Upper lobe of left lung (tissue), 6 donors: ENCODE measurements around the gene ENTPD5. TPM values are rescaled to one million over a fixed set of nuclear protein-coding genes. Genes with fewer than 3 reads are reported as not detected.
"Not testable (repeated sequence)": the region's sequence is repeated elsewhere in the genome, so short reads cannot be mapped to it uniquely, and the experiment has no call there.

Experiments used
- ATAC-seq, 2 donors: fragments of 200-7000 bp; cut with Tn5 transposase; one replicate each; pipeline ENCODE4 v1.9.1; 2022; ENCODE audit warnings: mild to moderate bottlenecking in 2 of 2, moderate library complexity in 2 of 2; ENCODE audit not compliant: low FRiP score in 2 of 2
- DNase-seq, 2 donors: peaks; one replicate each; pipeline ENCODE4 v3.0.0-alpha.2; 2019 to 2020
- H3K27ac ChIP-seq, 4 donors: fragments of 200-600 bp; sonication (generic); one replicate each; pipeline ENCODE4 v1.5.1; 2016 to 2019
- H3K27me3 ChIP-seq, 4 donors: fragments of 200-600 bp; sonication (generic); one replicate each; pipeline ENCODE4 v1.5.1; 2017 to 2019
- H3K36me3 ChIP-seq, 4 donors: fragments of 200-600 bp; sonication (generic); one replicate each; pipeline ENCODE4 v1.5.1; 2016 to 2019
- H3K4me1 ChIP-seq, 4 donors: fragments of 200-600 bp; sonication (generic); one replicate each; pipeline ENCODE4 v1.5.1; 2018 to 2019
- H3K4me3 ChIP-seq, 4 donors: fragments of 200-600 bp; sonication (generic); one replicate each; pipeline ENCODE4 v1.5.1; 2017 to 2019; ENCODE audit warnings: mild to moderate bottlenecking in 2 of 4, moderate library complexity in 1 of 4
- H3K9me3 ChIP-seq, 4 donors: fragments of 200-600 bp; sonication (generic); one replicate each; pipeline ENCODE4 v1.5.1; 2018 to 2019
- CTCF ChIP-seq, 6 experiments: fragments of 450-650 bp in 4 of 6; fragments of 200-600 bp in 2 of 6; sonication (generic) in 2 of 6; IDR thresholded peaks; one replicate each; pipeline ENCODE4 v1.5.1; 2016 to 2019; ENCODE audit warnings: antibody characterized with exemption in 6 of 6
- EP300 ChIP-seq, 4 donors: sonication (generic); formaldehyde crosslinking; IDR thresholded peaks; one replicate each; pipeline ENCODE4 v1.5.1; 2017; ENCODE audit warnings: antibody characterized with exemption in 4 of 4, control low read depth in 2 of 4
- POLR2A ChIP-seq, 4 donors: fragments of 450-650 bp; IDR thresholded peaks; one replicate each; pipeline ENCODE4 v1.5.1; 2016 to 2017; ENCODE audit warnings: antibody characterized with exemption in 4 of 4, mild to moderate bottlenecking in 2 of 4
- POLR2AphosphoS5 ChIP-seq, 2 donors: sonication (generic); formaldehyde crosslinking; IDR thresholded peaks; one replicate each; pipeline ENCODE4 v1.5.1; 2017; ENCODE audit warnings: antibody characterized with exemption in 2 of 2
- WGBS, 2 donors: methylation state at CpG; one replicate each; pipeline ENCODE4 v1.1.5; 2017 to 2018; 5-methylcytosine and 5-hydroxymethylcytosine counted together
- total RNA-seq, 6 donors: library from RNA; depleted of rRNA in 4 of 6; stranded (reverse); fragments of >200 nt in 4 of 6; gene quantifications; one replicate each; pipeline versions ENCODE4 v1.1.0 to v1.2.1, GENCODE V29; 2016 to 2021
- donor health status: DM: no; HTN: no; CAD: no; lungs with moderate emphysema.
- donor health status: DM: no; HTN: yes; CAD: no; lungs with severe emphysema.

ENTPD5 gene
- total RNA-seq, 6 donors from 2014 or later = 5.2 to 22.0 (median 12.9) TPM

GRCh38 chr14:73942180-73942579 lies 76.9 kb downstream of the ENTPD5 start:
- no peak overlapping the region for H3K4me3 ChIP-seq
- no peaks in the 10 kb centered on the region for H3K9me3 ChIP-seq
- TF ChIP-seq POLR2A (IDR thresholded peaks at IDR 0.05) = no peak
- ATAC-seq (no peak), DNase-seq (peak in 1 of 2 donors; percentile 47)
- peak overlapping the region in 1 of 4 donors; percentile 19 for H3K27ac ChIP-seq
- H3K27me3 ChIP-seq = no peaks in the 10 kb centered on the region
- H3K4me1 ChIP-seq = peaks cover 6 to 23% (median 17%) of the 10 kb centered on the region in 4 donors
- WGBS, 2 donors = 91 to 93% methylated on average over 3 to 7 of the region's 7 CpGs
- peaks cover 0 to 43% (median 11%) of the 10 kb centered on the region in 4 donors for H3K36me3 ChIP-seq

GRCh38 chr14:73937012-73937411 lies 82.1 kb downstream of the ENTPD5 start:
- ATAC-seq (no peak), DNase-seq (no peak)
- H3K27me3 ChIP-seq = no peaks in the 10 kb centered on the region
- H3K4me3 ChIP-seq = no peak overlapping the region
- no peak for TF ChIP-seq POLR2AphosphoS5 (IDR thresholded peaks at IDR 0.05)
- 85 to 97% methylated on average over 2 of the region's 2 CpGs for WGBS, 2 donors
- H3K9me3 ChIP-seq = no peaks in the 10 kb centered on the region
- H3K4me1 ChIP-seq = no peaks in the 10 kb centered on the region
- no peak overlapping the region for H3K27ac ChIP-seq
- peaks cover 13 to 71% (median 30%) of the 10 kb centered on the region in 4 donors for H3K36me3 ChIP-seq

- Histone ChIP-seq H3K4me3 (no peak overlapping the region), H3K9me3 (no peaks in the 10 kb centered on the region), H3K27ac (no peak overlapping the region), H3K36me3 (peaks cover 17 to 76% (median 35%) of the 10 kb centered on the region in 4 donors), H3K27me3 (no peaks in the 10 kb centered on the region), H3K4me1 (no peaks in the 10 kb centered on the region)
- TF ChIP-seq POLR2AphosphoS5 (IDR thresholded peaks at IDR 0.05) (no peak), EP300 (IDR thresholded peaks at IDR 0.05) (no peak), CTCF (IDR thresholded peaks at IDR 0.05) (no peak), POLR2A (IDR thresholded peaks at IDR 0.05) (no peak)
- DNase-seq (no peak), ATAC-seq (no peak)
- WGBS, 2 donors = 95 to 100% methylated on average over 1 of the region's 1 CpG
Measured at GRCh38 chr14:73936548-73936947, 82.5 kb downstream of the ENTPD5 start.

GRCh38 chr14:73935666-73936065 lies 83.4 kb downstream of the ENTPD5 start:
- Histone ChIP-seq H3K36me3 (peaks cover 26 to 83% (median 41%) of the 10 kb centered on the region in 4 donors), H3K9me3 (no peaks in the 10 kb centered on the region), H3K4me3 (no peak overlapping the region), H3K27ac (no peak overlapping the region), H3K4me1 (no peaks in the 10 kb centered on the region), H3K27me3 (no peaks in the 10 kb centered on the region)
- ATAC-seq (no peak), DNase-seq (no peak)
- peak in 1 of 6 experiments; percentile 28 for TF ChIP-seq CTCF (IDR thresholded peaks at IDR 0.05)
- TF ChIP-seq POLR2A (IDR thresholded peaks at IDR 0.05) = no peak
- whole genome bisulfite sequencing, 2 donors = 67 to 77% methylated on average over 2 of the region's 2 CpGs

GRCh38 chr14:73924337-73924736 lies 94.8 kb downstream of the ENTPD5 start:
- Histone ChIP-seq H3K36me3 (peaks cover 54 to 100% (median 82%) of the 10 kb centered on the region in 4 donors), H3K4me1 (no peaks in the 10 kb centered on the region)

GRCh38 chr14:73919457-73919856 lies 99.6 kb downstream of the ENTPD5 start:
- H3K9me3 ChIP-seq, H3K4me1 ChIP-seq, DNase-seq, ATAC-seq, H3K27me3 ChIP-seq, H3K4me3 ChIP-seq, H3K27ac ChIP-seq: not testable (repeated sequence)
- WGBS, 2 donors = 96 to 100% methylated on average over 2 of the region's 2 CpGs
- peaks cover 32 to 89% (median 59%) of the 10 kb centered on the region in 4 donors for H3K36me3 ChIP-seq

More at GRCh38 chr14:73924337-73924736, 94.8 kb downstream of the ENTPD5 start:
- WGBS, 2 donors = 96 to 97% methylated on average over 5 of the region's 5 CpGs
- Histone ChIP-seq H3K4me3 (no peak overlapping the region), H3K27ac (no peak overlapping the region), H3K27me3 (no peaks in the 10 kb centered on the region), H3K9me3 (no peaks in the 10 kb centered on the region)
- ATAC-seq (no peak), DNase-seq (no peak)
- TF ChIP-seq POLR2AphosphoS5 (IDR thresholded peaks at IDR 0.05) (no peak), EP300 (IDR thresholded peaks at IDR 0.05) (no peak), POLR2A (IDR thresholded peaks at IDR 0.05) (no peak)

GRCh38 chr14:73916324-73916723 lies 102.8 kb downstream of the ENTPD5 start:
- 90 to 93% methylated on average over 6 of the region's 6 CpGs for WGBS, 2 donors
- H3K27me3 ChIP-seq = no peaks in the 10 kb centered on the region
- no peak for TF ChIP-seq POLR2A (IDR thresholded peaks at IDR 0.05)
- TF ChIP-seq EP300 (IDR thresholded peaks at IDR 0.05) = no peak
- TF ChIP-seq CTCF (IDR thresholded peaks at IDR 0.05) = no peak
- TF ChIP-seq POLR2AphosphoS5 (IDR thresholded peaks at IDR 0.05) = no peak
- ATAC-seq (no peak), DNase-seq (no peak)
- no peaks in the 10 kb centered on the region for H3K4me1 ChIP-seq
- peaks cover 6 to 85% (median 51%) of the 10 kb centered on the region in 4 donors for H3K36me3 ChIP-seq
- H3K4me3 ChIP-seq = no peak overlapping the region
- no peak overlapping the region for H3K27ac ChIP-seq
- H3K9me3 ChIP-seq = no peaks in the 10 kb centered on the region
